Esophagus muscularis mucosa (tissue), 4 donors: Measurements from ENCODE around the gene MRFAP1L1. TPM values are rescaled to one million over a fixed set of nuclear protein-coding genes. Genes with fewer than 3 reads are reported as not detected.

ENCODE experiments used
- DNase-seq: peaks from one replicate; pipeline ENCODE4 v3.0.0-alpha.2; 2017; ENCODE audit errors: extremely low spot score
- H3K27ac ChIP-seq, 4 donors: fragments of 200-600 bp; sonication (generic); replicated peaks in 1 of 4; 1 replicate in 3 of 4; 2 replicates in 1 of 4; pipeline ENCODE4 v1.5.1; 2016 to 2019; ENCODE audit warnings: mild to moderate bottlenecking in 1 of 4
- H3K27me3 ChIP-seq, 4 donors: fragments of 200-600 bp; sonication (generic); one replicate each; pipeline versions ENCODE4 v1.5.1 to v1.6.0; 2016 to 2019
- H3K36me3 ChIP-seq, 4 donors: fragments of 200-600 bp; sonication (generic); one replicate each; pipeline ENCODE4 v1.5.1; 2016 to 2019
- H3K4me1 ChIP-seq, 4 donors: fragments of 200-600 bp; sonication (generic); one replicate each; pipeline ENCODE4 v1.5.1; 2016 to 2019
- H3K4me3 ChIP-seq, 4 donors: fragments of 200-600 bp; sonication (generic); 1 replicate in 2 of 4; 2 replicates in 2 of 4; pipeline ENCODE4 v1.5.1; 2016 to 2019; ENCODE audit warnings: mild to moderate bottlenecking in 4 of 4, moderate library complexity in 1 of 4
- H3K9me3 ChIP-seq, 4 donors: fragments of 200-600 bp; sonication (generic); 1 replicate in 3 of 4; 2 replicates in 1 of 4; pipeline ENCODE4 v1.5.1; 2016 to 2019
- EP300 ChIP-seq: sonication (generic); formaldehyde crosslinking; IDR thresholded peaks from one replicate; pipeline ENCODE4 v1.6.1; 2017; ENCODE audit warnings: antibody characterized with exemption
- POLR2A ChIP-seq: fragments of 450-650 bp; IDR thresholded peaks from one replicate; pipeline ENCODE4 v1.6.1; 2017; ENCODE audit warnings: antibody characterized with exemption, moderate library complexity, mild to moderate bottlenecking, low read depth
- POLR2AphosphoS5 ChIP-seq, 2 donors: sonication (generic); formaldehyde crosslinking; IDR thresholded peaks; one replicate each; pipeline ENCODE4 v1.6.1; 2017; ENCODE audit warnings: antibody characterized with exemption in 2 of 2
- WGBS: methylation state at CpG from one replicate; pipeline ENCODE4 v1.1.5; 2018; 5-methylcytosine and 5-hydroxymethylcytosine counted together
- intact Hi-C: fragments of 100-400 bp; cut with DNase I; formaldehyde crosslinking; loops from one replicate; pipeline ENCODE4 v1.15.1; 2023
- total RNA-seq, 4 donors: library from RNA; depleted of rRNA; stranded (reverse); fragments of >200 nt; gene quantifications; one replicate each; pipeline versions ENCODE4 v1.1.0 to v1.2.1, GENCODE V29; 2016
- TF ChIP-seq, protein P1 (sequence below), 3 experiments: fragments of 200-600 bp in 2 of 3; fragments of 450-650 bp in 1 of 3; sonication (generic) in 2 of 3; IDR thresholded peaks; one replicate each; pipeline ENCODE4 v1.5.1; 2017 to 2019; ENCODE audit warnings: antibody characterized with exemption in 3 of 3, mild to moderate bottlenecking in 2 of 3, moderate library complexity in 1 of 3

MRFAP1L1 gene
- total RNA-seq, 4 donors from 2014 or later = 55.2 to 60.0 (median 57.0) TPM

DNA sequence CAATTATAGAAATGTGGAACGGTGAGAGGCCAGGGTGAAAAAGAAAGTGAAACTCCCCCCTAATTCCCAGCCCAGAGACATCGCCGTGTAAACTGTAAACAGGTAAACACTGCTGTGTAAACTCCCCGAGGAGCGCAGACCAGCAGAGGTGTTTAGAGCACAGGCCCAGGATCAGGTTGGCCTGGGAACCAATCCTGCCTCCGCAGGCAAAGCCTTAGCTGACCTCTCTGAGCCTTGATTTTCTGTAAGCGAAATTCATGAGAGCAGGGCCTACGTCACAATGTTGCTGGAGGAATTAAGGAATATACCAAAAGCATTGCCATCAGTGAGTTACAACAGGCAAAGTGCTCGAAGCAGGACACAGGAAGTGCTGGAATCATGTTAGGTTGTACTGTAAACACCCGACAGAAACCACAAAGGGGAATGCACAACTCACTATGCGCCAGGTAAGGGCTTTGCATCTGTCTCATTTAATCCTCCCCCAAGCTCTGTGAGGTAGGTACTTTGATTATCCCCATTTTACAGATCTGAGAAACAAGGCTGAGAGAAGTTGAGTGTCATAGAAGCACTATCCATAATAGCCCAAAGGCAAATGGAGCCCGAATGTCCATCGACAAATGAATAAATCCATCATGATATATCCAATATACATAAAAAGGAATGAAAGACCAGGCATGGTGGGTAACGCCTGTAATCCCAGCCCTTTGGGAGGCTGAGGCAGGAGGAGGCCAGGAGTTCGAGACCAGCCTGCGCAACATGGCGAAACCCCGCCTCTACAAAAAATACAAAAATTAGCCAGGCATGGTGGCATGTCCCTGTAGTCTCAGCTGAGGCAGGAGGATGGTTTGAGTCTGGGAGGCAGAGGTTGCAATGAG is 42.2 kb upstream of the MRFAP1L1 start:
- TF ChIP-seq EP300 = no peak
- Histone ChIP-seq H3K27me3 (no peaks in the 10 kb centered on the region), H3K4me3 (no peak overlapping the region), H3K9me3 (no peaks in the 10 kb centered on the region), H3K36me3 (no peaks in the 10 kb centered on the region), H3K27ac (no peak overlapping the region), H3K4me1 (peaks cover 23 to 32% (median 27%) of the 10 kb centered on the region in 4 donors)
- DNase-seq = no peak
- intact Hi-C loops = no loop called here
- WGBS = 80% methylated on average over 18 of the region's 18 CpGs

DNA sequence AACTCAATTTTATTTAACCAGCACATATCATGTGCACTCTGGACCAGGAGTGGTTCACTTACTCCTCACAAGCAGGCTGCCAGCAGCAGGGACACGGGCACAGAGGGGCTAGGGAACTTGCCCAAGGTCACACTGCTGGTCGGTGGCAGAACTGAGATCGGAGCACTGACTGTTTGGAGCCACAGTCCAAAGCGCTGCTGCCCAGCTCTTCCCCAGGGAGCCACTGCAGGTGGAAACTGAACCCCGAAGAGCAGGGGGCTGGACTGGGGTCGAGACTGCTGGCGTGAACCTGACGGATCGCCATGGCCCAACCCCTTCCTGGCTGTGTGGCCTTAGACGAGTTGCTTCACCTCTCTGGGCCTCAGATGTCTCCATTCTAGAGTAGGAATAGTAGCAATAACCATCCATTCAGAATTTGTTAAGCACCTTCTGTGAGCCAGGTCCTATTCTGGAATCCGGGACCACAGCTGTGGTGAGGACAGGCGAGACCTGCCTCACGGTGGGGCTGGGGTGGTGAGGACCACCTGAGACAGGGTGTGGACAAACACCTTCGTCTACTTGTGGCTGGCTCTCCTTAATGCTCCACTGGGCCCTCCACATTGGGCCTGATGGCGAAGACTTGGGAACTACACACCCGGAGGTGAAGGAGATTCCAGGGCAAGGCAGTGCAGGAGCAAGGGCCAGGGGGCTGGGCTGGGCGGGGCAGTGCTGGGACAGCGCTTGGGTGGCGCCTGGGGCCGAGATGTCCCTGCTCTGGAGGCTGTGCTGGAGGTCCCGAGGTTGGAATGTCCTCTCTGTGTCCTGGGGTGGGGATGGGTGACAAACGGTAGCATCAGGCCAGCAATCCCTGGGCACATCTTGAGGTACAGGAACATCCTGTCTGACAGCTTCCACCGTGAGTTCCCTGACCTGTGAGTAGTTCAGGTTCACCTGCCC is 40.9 kb upstream of the MRFAP1L1 start:
- H3K36me3 ChIP-seq = no peaks in the 10 kb centered on the region
- no peaks in the 10 kb centered on the region for H3K27me3 ChIP-seq

DNA sequence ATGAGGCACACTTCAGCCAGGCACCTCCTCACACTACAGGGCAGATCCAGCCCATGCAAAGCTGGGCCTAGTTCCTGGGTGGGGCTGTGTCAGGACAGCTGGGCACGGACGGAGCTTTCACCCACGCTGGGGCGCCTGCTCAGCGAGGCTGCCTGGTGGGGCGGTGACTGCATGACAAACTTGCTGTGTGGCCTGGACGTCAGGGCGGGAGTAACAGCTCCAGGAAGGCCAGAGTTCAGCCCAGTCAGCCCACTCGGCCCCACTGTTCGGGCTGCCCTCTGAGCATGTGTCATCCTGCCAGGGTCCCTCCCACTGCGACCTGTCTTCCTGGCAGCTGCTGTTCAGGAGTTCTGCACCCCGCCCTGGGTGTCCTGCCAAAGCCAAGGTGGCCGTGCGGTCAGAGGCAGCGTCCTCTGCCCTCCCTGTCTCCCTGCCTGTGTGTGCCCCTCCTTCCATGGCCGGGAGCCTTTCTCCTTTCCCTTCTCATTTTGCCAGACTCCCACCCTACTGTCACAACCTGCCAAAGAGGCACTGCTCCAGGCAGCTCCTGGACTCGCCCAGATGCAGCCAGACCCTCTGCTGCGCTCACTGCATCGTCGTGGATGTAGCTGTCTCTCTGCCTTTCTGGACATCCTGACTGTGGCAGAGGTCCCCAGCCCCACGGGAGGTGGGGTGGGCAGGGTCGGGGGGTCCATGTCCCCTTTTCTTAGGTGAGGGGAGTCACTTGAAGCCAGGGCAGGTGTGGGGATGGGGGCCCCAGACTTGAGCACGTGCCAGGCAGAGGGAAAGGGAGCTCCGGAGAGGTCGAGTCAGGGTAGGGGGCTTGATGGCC is 39.9 kb upstream of the MRFAP1L1 start:
- Histone ChIP-seq H3K4me1 (peaks cover 25 to 36% (median 28%) of the 10 kb centered on the region in 4 donors), H3K9me3 (no peaks in the 10 kb centered on the region), H3K4me3 (no peak overlapping the region), H3K27ac (peak overlapping the region in 2 of 4 donors; percentile 44 to 54), H3K36me3 (no peaks in the 10 kb centered on the region), H3K27me3 (no peaks in the 10 kb centered on the region)
- WGBS = 65% methylated on average over 18 of the region's 25 CpGs
- no peak for DNase-seq
- intact Hi-C loops = no loop called here
- peak; percentile 34 to 36 for TF ChIP-seq POLR2AphosphoS5 (IDR thresholded peaks at IDR 0.05)
- TF ChIP-seq, protein P1, sequence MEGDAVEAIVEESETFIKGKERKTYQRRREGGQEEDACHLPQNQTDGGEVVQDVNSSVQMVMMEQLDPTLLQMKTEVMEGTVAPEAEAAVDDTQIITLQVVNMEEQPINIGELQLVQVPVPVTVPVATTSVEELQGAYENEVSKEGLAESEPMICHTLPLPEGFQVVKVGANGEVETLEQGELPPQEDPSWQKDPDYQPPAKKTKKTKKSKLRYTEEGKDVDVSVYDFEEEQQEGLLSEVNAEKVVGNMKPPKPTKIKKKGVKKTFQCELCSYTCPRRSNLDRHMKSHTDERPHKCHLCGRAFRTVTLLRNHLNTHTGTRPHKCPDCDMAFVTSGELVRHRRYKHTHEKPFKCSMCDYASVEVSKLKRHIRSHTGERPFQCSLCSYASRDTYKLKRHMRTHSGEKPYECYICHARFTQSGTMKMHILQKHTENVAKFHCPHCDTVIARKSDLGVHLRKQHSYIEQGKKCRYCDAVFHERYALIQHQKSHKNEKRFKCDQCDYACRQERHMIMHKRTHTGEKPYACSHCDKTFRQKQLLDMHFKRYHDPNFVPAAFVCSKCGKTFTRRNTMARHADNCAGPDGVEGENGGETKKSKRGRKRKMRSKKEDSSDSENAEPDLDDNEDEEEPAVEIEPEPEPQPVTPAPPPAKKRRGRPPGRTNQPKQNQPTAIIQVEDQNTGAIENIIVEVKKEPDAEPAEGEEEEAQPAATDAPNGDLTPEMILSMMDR (IDR thresholded peaks at IDR 0.05) = no peak
- TF ChIP-seq POLR2A = peak; percentile 39

More for the DNA sequence above, 40.9 kb upstream of the MRFAP1L1 start:
- Histone ChIP-seq H3K27ac (peak overlapping the region in 1 of 4 donors; percentile 44), H3K4me3 (no peak overlapping the region), H3K4me1 (peaks cover 26 to 36% (median 30%) of the 10 kb centered on the region in 4 donors), H3K9me3 (no peaks in the 10 kb centered on the region)
- TF ChIP-seq, protein P1 (IDR thresholded peaks at IDR 0.05) = no peak
- no peak for TF ChIP-seq POLR2A
- TF ChIP-seq POLR2AphosphoS5 (IDR thresholded peaks at IDR 0.05) = no peak
- no peak for TF ChIP-seq EP300
- DNase-seq = no peak
- intact Hi-C loops = no loop called here
- 86% methylated on average over 18 of the region's 23 CpGs for whole genome bisulfite sequencing

DNA sequence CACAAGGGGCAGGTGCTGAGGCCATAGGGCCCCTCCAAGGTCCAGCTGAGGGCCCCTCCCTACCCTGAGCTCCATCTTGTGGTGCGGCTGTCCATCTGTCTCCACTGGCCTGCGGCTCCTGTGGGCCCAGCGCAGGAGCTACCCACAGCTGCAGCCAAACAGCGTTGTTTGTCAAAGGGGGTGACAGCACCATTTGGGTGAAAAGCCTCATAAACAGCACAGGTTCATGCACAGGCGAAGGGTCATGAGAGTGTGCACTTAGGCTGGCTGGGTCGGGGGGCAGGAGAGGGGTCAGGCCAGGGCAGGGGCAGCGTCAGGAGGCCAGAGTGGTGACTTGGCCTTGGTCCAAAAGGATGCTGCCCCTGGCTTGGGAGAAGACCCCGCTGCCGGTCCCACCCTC is 38.6 kb upstream of the MRFAP1L1 start:
- Histone ChIP-seq H3K4me3 (no peak overlapping the region), H3K36me3 (no peaks in the 10 kb centered on the region), H3K9me3 (no peaks in the 10 kb centered on the region), H3K27ac (no peak overlapping the region), H3K27me3 (no peaks in the 10 kb centered on the region), H3K4me1 (peaks cover 25 to 36% (median 28%) of the 10 kb centered on the region in 4 donors)
- no peak for TF ChIP-seq POLR2A
- TF ChIP-seq POLR2AphosphoS5 (IDR thresholded peaks at IDR 0.05) = no peak
- TF ChIP-seq EP300 = no peak
- TF ChIP-seq, protein P1 (IDR thresholded peaks at IDR 0.05) = no peak
- intact Hi-C loops = no loop called here
- 91% methylated on average over 9 of the region's 9 CpGs for WGBS
- DNase-seq = no peak
